ENCODE data around the gene ARHGAP24. TPM values are rescaled to one million over a fixed set of nuclear protein-coding genes. Genes with fewer than 3 reads are reported as not detected.
A peak's percentile ranks its signal among the peaks of the same experiment; 100 is the strongest.

ARHGAP24 gene
- total and polyA plus RNA-seq, 10 of the 15 experiments (the other 5 are each of a cell fraction or from before 2014, with no cell fraction given), result 0.10 to 4.2 (median 0.52) TPM

DNA sequence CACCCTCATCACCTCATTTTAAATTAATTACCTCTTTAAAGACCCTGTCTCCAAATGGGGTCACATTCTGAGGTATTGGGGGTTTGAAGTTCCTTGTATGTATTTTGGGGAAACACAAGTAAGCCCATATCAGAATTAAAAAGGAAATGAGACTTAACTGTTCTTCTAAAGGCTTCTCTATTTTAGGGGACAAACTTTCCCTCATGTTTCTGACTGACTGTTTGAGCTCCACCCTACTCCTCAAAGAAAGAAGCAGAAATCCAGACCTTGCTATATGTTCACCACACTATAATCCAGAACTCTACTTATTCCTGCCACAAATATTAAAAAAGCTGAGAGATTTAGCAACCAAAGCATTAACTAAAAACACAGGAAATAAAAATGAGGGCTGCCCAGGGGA is 258.8 kb downstream of the ARHGAP24 start:
- FAIRE-seq (no peak), ATAC-seq (no peak; the same call in 2 of the 3 replicates), DNase-seq (ENCODE audit: low read depth, low spot score) (no peak)
- POLR2A ChIA-PET, result interaction anchor here (0.5 kb wide), 1 partner anchor 259 kb away, joined by 3 read pairs; no protein-coding TSS in a partner anchor
- in situ Hi-C loops (cut with MboI) (no loop called here), intact Hi-C loops (cut with micrococcal nuclease; ENCODE audit: unreplicated experiment) (loop anchor here (5.0 kb wide), 1 partner anchor 121 kb away; no protein-coding TSS in a partner anchor)
- Histone ChIP-seq H3K9ac (ENCODE audit: control insufficient read depth, insufficient read depth, low read length) (no peak overlapping the region), H3K79me2 (ENCODE audit: control insufficient read depth, insufficient read depth, low read length) (no peaks in the 10 kb centered on the region), H3K4me2 (ENCODE audit: control insufficient read depth, insufficient read depth) (no peak overlapping the region), H4K20me1 (ENCODE audit: control insufficient read depth, insufficient read depth) (no peaks in the 10 kb centered on the region), H3K9me3 (replicated peaks; ENCODE audit: control insufficient read depth, insufficient read depth, low read length) (no peaks in the 10 kb centered on the region), H3K4me3 (no peak overlapping the region), H3K4me1 (ENCODE audit: control insufficient read depth, insufficient read depth, low read length) (no peaks in the 10 kb centered on the region), H3K27me3 (replicated peaks in 1 of 2; ENCODE audit: control insufficient read depth in 2 of 2, insufficient read depth in 2 of 2, low read length in 1 of 2) (no peaks in the 10 kb centered on the region), H3K36me3 (ENCODE audit: control insufficient read depth in 2 of 2, insufficient read depth in 2 of 2, low read length in 1 of 2) (no peaks in the 10 kb centered on the region), H3K27ac (ENCODE audit: control insufficient read depth, insufficient read depth) (no peak overlapping the region), H2AFZ (ENCODE audit: control insufficient read depth, low read depth, low read length) (no peak overlapping the region)
- RAD21 ChIA-PET (ENCODE audit: unreplicated experiment), result no interaction called here
- SMC1A ChIA-PET (ENCODE audit: uncharacterized antibody, unreplicated experiment), result interaction anchor here (1.7 kb wide), 1 partner anchor 14 kb away, joined by 5 read pairs; no protein-coding TSS in a partner anchor
- CTCF ChIA-PET, result interaction anchor here (1.4 to 5.0 kb wide), 2 partner anchors 14 to 360 kb away, joined by 3 to 35 read pairs; no protein-coding TSS in a partner anchor
- no TSS peak for BruUV-seq (replicated peaks)
- TF ChIP-seq SREBF2 (IDR thresholded peaks at IDR 0.05; ENCODE audit: low read length) (no peak), MEF2A (IDR thresholded peaks at IDR 0.05; ENCODE audit: insufficient read depth, low read depth, low read length) (peak; percentile 80; the same call in 1 of the 2 replicates), JUNB (IDR thresholded peaks at IDR 0.05) (0 out of 2 replicates have a peak, but pooled peaks have one; percentile 23), ZBTB33 (IDR thresholded peaks at IDR 0.05) (no peak), CBFB (IDR thresholded peaks at IDR 0.05; ENCODE audit: low read depth) (no peak), NFIC (IDR thresholded peaks at IDR 0.05; ENCODE audit: low read depth, low read length) (peak; percentile 53), REST (IDR thresholded peaks at IDR 0.05; ENCODE audit: low read depth, low read length) (no peak)
- TF ChIP-seq, protein P1, sequence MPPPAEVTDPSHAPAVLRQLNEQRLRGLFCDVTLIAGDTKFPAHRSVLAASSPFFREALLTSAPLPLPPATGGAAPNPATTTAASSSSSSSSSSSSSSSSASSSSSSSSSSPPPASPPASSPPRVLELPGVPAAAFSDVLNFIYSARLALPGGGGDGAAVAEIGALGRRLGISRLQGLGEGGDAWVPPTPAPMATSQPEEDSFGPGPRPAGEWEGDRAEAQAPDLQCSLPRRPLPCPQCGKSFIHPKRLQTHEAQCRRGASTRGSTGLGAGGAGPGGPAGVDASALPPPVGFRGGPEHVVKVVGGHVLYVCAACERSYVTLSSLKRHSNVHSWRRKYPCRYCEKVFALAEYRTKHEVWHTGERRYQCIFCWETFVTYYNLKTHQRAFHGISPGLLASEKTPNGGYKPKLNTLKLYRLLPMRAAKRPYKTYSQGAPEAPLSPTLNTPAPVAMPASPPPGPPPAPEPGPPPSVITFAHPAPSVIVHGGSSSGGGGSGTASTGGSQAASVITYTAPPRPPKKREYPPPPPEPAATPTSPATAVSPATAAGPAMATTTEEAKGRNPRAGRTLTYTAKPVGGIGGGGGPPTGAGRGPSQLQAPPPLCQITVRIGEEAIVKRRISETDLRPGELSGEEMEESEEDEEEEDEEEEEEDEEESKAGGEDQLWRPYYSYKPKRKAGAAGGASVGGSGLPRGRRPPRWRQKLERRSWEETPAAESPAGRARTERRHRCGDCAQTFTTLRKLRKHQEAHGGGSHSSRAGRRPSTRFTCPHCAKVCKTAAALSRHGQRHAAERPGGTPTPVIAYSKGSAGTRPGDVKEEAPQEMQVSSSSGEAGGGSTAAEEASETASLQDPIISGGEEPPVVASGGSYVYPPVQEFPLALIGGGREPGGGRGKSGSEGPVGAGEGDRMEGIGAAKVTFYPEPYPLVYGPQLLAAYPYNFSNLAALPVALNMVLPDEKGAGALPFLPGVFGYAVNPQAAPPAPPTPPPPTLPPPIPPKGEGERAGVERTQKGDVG (CRISPR knock-in tag; IDR thresholded peaks at IDR 0.05), result no peak
- TF ChIP-seq, protein P2, sequence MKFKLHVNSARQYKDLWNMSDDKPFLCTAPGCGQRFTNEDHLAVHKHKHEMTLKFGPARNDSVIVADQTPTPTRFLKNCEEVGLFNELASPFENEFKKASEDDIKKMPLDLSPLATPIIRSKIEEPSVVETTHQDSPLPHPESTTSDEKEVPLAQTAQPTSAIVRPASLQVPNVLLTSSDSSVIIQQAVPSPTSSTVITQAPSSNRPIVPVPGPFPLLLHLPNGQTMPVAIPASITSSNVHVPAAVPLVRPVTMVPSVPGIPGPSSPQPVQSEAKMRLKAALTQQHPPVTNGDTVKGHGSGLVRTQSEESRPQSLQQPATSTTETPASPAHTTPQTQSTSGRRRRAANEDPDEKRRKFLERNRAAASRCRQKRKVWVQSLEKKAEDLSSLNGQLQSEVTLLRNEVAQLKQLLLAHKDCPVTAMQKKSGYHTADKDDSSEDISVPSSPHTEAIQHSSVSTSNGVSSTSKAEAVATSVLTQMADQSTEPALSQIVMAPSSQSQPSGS (IDR thresholded peaks at IDR 0.05; ENCODE audit: low read length), result 0 out of 2 replicates have a peak, but pooled peaks have one; percentile 14
- TF ChIP-seq, protein P3, sequence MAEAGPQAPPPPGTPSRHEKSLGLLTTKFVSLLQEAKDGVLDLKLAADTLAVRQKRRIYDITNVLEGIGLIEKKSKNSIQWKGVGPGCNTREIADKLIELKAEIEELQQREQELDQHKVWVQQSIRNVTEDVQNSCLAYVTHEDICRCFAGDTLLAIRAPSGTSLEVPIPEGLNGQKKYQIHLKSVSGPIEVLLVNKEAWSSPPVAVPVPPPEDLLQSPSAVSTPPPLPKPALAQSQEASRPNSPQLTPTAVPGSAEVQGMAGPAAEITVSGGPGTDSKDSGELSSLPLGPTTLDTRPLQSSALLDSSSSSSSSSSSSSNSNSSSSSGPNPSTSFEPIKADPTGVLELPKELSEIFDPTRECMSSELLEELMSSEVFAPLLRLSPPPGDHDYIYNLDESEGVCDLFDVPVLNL (IDR thresholded peaks at IDR 0.05; ENCODE audit: low read depth, low read length), result no peak
